GM23248 (cell line): Measurements from ENCODE around the gene CSRNP3.

Experiments
- EZH2 ChIP-seq: fragments of 200-600 bp; sonication (generic); IDR thresholded peaks from 2 replicates; pipeline ENCODE4 v1.6.1; 2018; ENCODE audit warnings: antibody characterized with exemption, mild to moderate bottlenecking; ENCODE audit not compliant: insufficient read depth, poor library complexity, severe bottlenecking
- EZH2phosphoT487 ChIP-seq: fragments of 200-600 bp; sonication (generic); IDR thresholded peaks from 2 replicates; pipeline ENCODE4 v1.6.1; 2018; ENCODE audit warnings: antibody characterized with exemption, moderate library complexity, mild to moderate bottlenecking, low read depth; ENCODE audit not compliant: insufficient read depth

GRCh38 chr2:165443511-165443910, 26.0 kb upstream of the CSRNP3 start:
- TF ChIP-seq EZH2, result no peak
- TF ChIP-seq EZH2phosphoT487, result no peak
